Measurements from ENCODE around the gene NFATC3.
A peak's percentile ranks its signal among the peaks of the same experiment; 100 is the strongest.
"Not testable (repeated sequence)": the region's sequence is repeated elsewhere in the genome, so short reads cannot be mapped to it uniquely, and the experiment has no call there.

The NFATC3 gene

DNA sequence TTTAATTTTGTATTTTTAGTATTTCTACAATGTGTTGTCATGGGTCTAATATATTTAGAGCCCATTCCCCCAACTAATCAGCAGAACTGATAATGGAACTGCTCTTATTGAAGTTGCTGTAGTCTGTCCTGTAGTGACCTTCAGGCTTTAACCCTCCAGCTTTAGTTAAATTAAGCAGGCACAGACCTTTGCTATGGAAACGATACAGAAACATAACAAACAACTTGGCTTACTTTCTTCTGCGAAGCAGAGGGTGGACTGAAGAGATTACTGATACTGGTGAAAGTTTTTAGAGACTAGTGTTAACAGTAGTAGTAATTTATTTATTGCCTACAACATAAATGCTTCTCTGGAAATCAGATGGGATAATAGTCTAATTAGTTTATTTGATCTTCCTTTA, 61.4 kb downstream of the NFATC3 start:
- H3K4me3 Mint-ChIP-seq: no peak overlapping the region
- H3K4me1 Mint-ChIP-seq (ENCODE audit: low read depth): peaks cover 60% of the 10 kb centered on the region
- no peaks in the 10 kb centered on the region for H3K27me3 Mint-ChIP-seq
- no peaks in the 10 kb centered on the region for H3K9me3 Mint-ChIP-seq (ENCODE audit: low read depth)
- peaks cover 9% of the 10 kb centered on the region for H3K36me3 Mint-ChIP-seq
- peak overlapping the region; percentile 5 for H3K27ac Mint-ChIP-seq

- no peaks in the 10 kb centered on the region for H3K9me3 Mint-ChIP-seq (ENCODE audit: low read depth)
- peaks cover 5% of the 10 kb centered on the region for H3K36me3 Mint-ChIP-seq
- H3K4me3 Mint-ChIP-seq: no peak overlapping the region
- peaks cover 51% of the 10 kb centered on the region for H3K4me1 Mint-ChIP-seq (ENCODE audit: low read depth)
- H3K27me3 Mint-ChIP-seq: no peaks in the 10 kb centered on the region
- peak overlapping the region; percentile 50 for H3K27ac Mint-ChIP-seq
These were observed 62.3 kb downstream of the NFATC3 start for GRCh38 chr16:68147444-68147843.

- H3K27ac Mint-ChIP-seq: peak overlapping the region; percentile 41
- H3K36me3 Mint-ChIP-seq: peaks cover 5% of the 10 kb centered on the region
- peaks cover 52% of the 10 kb centered on the region for H3K4me1 Mint-ChIP-seq (ENCODE audit: low read depth)
- no peak overlapping the region for H3K4me3 Mint-ChIP-seq
- H3K27me3 Mint-ChIP-seq: no peaks in the 10 kb centered on the region
- H3K9me3 Mint-ChIP-seq (ENCODE audit: low read depth): no peaks in the 10 kb centered on the region
These were observed 64.4 kb downstream of the NFATC3 start for GRCh38 chr16:68149596-68149995.

GRCh38 chr16:68155425-68155824, 70.3 kb downstream of the NFATC3 start:
- Mint-ChIP-seq H3K36me3 (peaks cover 5% of the 10 kb centered on the region), H3K4me1 (ENCODE audit: low read depth) (peaks cover 21% of the 10 kb centered on the region), H3K9me3 (ENCODE audit: low read depth) (no peaks in the 10 kb centered on the region), H3K4me3 (no peak overlapping the region), H3K27me3 (no peaks in the 10 kb centered on the region), H3K27ac (peak overlapping the region; percentile 22)

DNA sequence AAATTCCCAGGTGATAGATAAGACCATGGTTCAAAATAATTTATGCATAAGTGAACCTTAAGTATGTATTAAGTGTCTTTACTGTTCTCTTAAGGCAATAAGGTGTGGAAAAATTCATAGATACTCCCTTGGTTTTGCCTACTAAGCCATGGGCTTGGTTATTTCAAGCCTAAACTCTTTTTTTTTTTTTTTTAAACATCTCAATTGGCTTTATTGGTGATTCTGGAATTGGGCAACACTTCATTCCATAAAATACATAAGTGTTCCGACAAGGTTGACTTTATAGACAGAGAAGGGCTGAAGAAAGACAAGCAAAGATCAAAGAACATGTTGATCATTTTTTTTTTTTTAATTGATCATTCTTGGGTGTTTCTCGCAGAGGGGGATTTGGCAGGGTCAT, 77.2 kb downstream of the NFATC3 start:
- no peak overlapping the region for H3K4me3 Mint-ChIP-seq

GRCh38 chr16:68163275-68163674, 78.1 kb downstream of the NFATC3 start:
- not testable (repeated sequence) for H3K9me3 Mint-ChIP-seq (ENCODE audit: low read depth); H3K4me3 Mint-ChIP-seq; H3K27ac Mint-ChIP-seq; H3K4me1 Mint-ChIP-seq (ENCODE audit: low read depth); H3K27me3 Mint-ChIP-seq
- H3K36me3 Mint-ChIP-seq: peaks cover 14% of the 10 kb centered on the region

More for the DNA sequence above, 77.2 kb downstream of the NFATC3 start:
- no peak overlapping the region for H3K27ac Mint-ChIP-seq
- H3K4me1 Mint-ChIP-seq (ENCODE audit: low read depth): peaks cover 3% of the 10 kb centered on the region
- H3K9me3 Mint-ChIP-seq (ENCODE audit: low read depth): no peaks in the 10 kb centered on the region
- peaks cover 14% of the 10 kb centered on the region for H3K36me3 Mint-ChIP-seq
- no peaks in the 10 kb centered on the region for H3K27me3 Mint-ChIP-seq

DNA sequence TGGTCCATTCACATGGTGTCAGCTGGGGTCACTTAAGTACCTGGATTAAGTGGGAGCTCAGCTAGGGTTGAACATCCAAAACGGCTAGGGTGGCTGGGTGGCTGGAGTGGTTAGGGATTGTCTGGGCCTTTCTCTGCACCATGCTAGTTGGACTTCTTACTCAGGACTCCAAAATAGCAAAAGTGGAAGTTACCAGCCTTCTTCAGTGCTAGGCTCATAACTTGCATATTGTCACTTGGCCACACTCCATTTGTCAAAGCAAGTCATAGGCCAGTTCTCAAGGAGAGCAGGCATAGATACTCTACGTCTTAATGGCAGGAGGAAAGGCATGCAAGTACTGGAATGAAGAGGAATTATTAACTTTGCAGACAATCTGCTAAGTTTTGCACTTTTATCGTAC, 81.1 kb downstream of the NFATC3 start:
- peaks cover 3% of the 10 kb centered on the region for H3K4me1 Mint-ChIP-seq (ENCODE audit: low read depth)
- no peak overlapping the region for H3K4me3 Mint-ChIP-seq
- no peaks in the 10 kb centered on the region for H3K9me3 Mint-ChIP-seq (ENCODE audit: low read depth)
- H3K36me3 Mint-ChIP-seq: peaks cover 10% of the 10 kb centered on the region
- H3K27me3 Mint-ChIP-seq: no peaks in the 10 kb centered on the region
- no peak overlapping the region for H3K27ac Mint-ChIP-seq

GRCh38 chr16:68179196-68179795, 94.1 kb downstream of the NFATC3 start:
- Mint-ChIP-seq H3K9me3 (ENCODE audit: low read depth) (no peaks in the 10 kb centered on the region), H3K4me3 (no peak overlapping the region), H3K4me1 (ENCODE audit: low read depth) (peaks cover 12% of the 10 kb centered on the region), H3K27ac (peak overlapping the region; percentile 58), H3K27me3 (no peaks in the 10 kb centered on the region), H3K36me3 (peaks cover 14% of the 10 kb centered on the region)

DNA sequence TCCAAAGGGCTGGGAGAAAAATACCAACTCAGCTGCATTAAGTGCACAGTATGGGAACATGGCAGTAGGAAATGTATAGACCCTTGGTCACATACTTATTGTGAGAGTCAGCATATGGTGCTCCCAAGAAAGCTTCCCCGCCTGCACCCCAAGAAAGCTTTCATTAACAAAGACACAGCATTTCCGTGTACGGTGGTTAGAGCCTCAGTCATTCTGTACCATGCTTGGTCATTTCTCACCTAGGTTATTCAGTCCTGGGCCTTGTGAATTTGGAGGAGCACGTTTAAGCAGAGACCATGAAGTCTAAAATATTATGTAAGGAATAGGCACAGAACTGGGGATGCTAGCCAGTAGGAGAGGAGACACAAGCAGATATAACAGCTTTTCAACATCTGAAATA, 94.7 kb downstream of the NFATC3 start:
- no peaks in the 10 kb centered on the region for H3K9me3 Mint-ChIP-seq (ENCODE audit: low read depth)
- H3K4me1 Mint-ChIP-seq (ENCODE audit: low read depth): peaks cover 12% of the 10 kb centered on the region
- peaks cover 14% of the 10 kb centered on the region for H3K36me3 Mint-ChIP-seq
- H3K27ac Mint-ChIP-seq: no peak overlapping the region
- H3K27me3 Mint-ChIP-seq: no peaks in the 10 kb centered on the region
- H3K4me3 Mint-ChIP-seq: no peak overlapping the region

- Mint-ChIP-seq H3K9me3 (ENCODE audit: low read depth) (no peaks in the 10 kb centered on the region), H3K36me3 (peaks cover 19% of the 10 kb centered on the region), H3K27ac (peak overlapping the region; percentile 50), H3K4me1 (ENCODE audit: low read depth) (peaks cover 1% of the 10 kb centered on the region), H3K27me3 (no peaks in the 10 kb centered on the region), H3K4me3 (no peak overlapping the region)
These were observed 97.9 kb downstream of the NFATC3 start for GRCh38 chr16:68183046-68183445.

DNA sequence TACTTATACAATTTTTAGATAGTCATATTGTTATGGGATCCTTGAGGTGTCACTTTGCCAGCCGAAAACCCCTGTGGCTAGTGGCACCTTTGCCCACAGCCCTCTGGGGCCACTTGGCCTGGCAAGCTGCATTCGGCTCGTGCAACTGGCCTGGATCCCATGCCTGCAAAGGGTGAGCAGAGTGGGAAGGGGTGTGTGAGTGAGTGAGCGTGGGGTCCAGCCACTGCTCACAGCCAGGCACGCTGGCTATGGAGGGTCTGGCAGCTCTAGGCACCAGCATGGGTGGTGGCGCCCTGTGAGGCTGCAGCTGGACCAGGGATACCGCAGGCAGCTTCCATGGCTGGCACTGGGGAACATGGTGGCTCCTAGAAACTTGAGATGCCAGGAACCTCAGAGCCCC, 101.7 kb downstream of the NFATC3 start:
- Mint-ChIP-seq H3K4me3 (no peak overlapping the region), H3K27ac (no peak overlapping the region), H3K9me3 (ENCODE audit: low read depth) (no peaks in the 10 kb centered on the region), H3K36me3 (peaks cover 21% of the 10 kb centered on the region), H3K27me3 (no peaks in the 10 kb centered on the region), H3K4me1 (ENCODE audit: low read depth) (peaks cover 7% of the 10 kb centered on the region)

DNA sequence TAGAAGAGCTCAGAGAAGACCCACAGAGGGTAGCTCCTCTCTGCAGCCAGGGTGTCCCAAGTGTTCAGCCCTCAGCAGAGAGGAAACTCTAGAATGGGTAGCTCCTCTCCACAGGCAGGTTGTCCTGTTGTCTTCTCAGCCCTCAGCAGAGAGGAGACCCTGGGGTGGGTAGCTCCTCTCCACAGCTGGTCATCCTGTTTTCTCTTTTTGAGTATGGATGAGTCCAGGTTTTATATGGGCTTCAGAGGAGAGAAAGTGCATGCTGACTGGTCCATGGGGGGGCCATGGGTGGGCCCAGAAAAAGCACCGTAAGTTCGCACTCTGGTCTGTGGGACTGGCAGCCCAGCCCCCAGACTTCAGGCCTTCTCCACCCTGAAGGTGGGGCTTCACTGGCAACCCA, 102.3 kb downstream of the NFATC3 start:
- Mint-ChIP-seq H3K27me3 (no peaks in the 10 kb centered on the region), H3K4me1 (ENCODE audit: low read depth) (peaks cover 7% of the 10 kb centered on the region), H3K27ac (no peak overlapping the region), H3K9me3 (ENCODE audit: low read depth) (no peaks in the 10 kb centered on the region), H3K36me3 (peaks cover 19% of the 10 kb centered on the region), H3K4me3 (no peak overlapping the region)

GRCh38 chr16:68188170-68188569, 103.0 kb downstream of the NFATC3 start:
- Mint-ChIP-seq H3K4me1 (ENCODE audit: low read depth) (peaks cover 10% of the 10 kb centered on the region), H3K9me3 (ENCODE audit: low read depth) (no peaks in the 10 kb centered on the region), H3K36me3 (peaks cover 19% of the 10 kb centered on the region), H3K27me3 (no peaks in the 10 kb centered on the region), H3K4me3 (no peak overlapping the region), H3K27ac (no peak overlapping the region)

GRCh38 chr16:68190081-68190480, 104.9 kb downstream of the NFATC3 start:
- Mint-ChIP-seq H3K4me1 (ENCODE audit: low read depth) (peaks cover 18% of the 10 kb centered on the region), H3K27me3 (no peaks in the 10 kb centered on the region), H3K9me3 (ENCODE audit: low read depth) (no peaks in the 10 kb centered on the region), H3K4me3 (no peak overlapping the region), H3K36me3 (peaks cover 17% of the 10 kb centered on the region), H3K27ac (no peak overlapping the region)

DNA sequence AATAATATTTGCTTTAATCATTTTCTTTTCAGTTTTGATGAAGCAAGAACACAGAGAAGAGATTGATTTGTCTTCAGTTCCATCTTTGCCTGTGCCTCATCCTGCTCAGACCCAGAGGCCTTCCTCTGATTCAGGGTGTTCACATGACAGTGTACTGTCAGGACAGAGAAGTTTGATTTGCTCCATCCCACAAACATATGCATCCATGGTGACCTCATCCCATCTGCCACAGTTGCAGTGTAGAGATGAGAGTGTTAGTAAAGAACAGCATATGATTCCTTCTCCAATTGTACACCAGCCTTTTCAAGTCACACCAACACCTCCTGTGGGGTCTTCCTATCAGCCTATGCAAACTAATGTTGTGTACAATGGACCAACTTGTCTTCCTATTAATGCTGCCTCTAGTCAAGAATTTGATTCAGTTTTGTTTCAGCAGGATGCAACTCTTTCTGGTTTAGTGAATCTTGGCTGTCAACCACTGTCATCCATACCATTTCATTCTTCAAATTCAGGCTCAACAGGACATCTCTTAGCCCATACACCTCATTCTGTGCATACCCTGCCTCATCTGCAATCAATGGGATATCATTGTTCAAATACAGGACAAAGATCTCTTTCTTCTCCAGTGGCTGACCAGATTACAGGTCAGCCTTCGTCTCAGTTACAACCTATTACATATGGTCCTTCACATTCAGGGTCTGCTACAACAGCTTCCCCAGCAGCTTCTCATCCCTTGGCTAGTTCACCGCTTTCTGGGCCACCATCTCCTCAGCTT, 105.8 kb downstream of the NFATC3 start:
- H3K27me3 Mint-ChIP-seq: no peaks in the 10 kb centered on the region
- peaks cover 13% of the 10 kb centered on the region for H3K36me3 Mint-ChIP-seq
- no peaks in the 10 kb centered on the region for H3K9me3 Mint-ChIP-seq (ENCODE audit: low read depth)
- H3K4me3 Mint-ChIP-seq: no peak overlapping the region
- H3K4me1 Mint-ChIP-seq (ENCODE audit: low read depth): peaks cover 18% of the 10 kb centered on the region
- peak overlapping the region; percentile 59 for H3K27ac Mint-ChIP-seq

DNA sequence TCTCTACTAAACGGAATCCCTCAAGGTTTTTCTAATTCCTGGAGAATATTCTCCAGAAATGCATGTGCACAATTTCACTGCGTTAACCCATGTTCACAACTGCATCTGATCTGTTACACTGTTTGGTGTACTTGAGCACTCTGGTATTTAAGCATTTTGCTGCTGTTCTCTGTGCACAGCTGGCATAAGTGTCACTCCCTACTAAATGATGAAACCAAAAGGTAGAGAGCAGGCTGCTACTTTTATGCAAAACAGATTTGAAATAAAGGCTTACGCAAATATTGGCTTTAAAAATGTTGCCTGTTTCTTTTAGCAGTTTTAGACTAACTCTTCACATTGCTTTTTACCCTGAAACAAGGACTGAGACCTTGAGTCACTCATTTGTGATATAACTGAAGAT, 109.1 kb downstream of the NFATC3 start:
- no peaks in the 10 kb centered on the region for H3K27me3 Mint-ChIP-seq
- H3K9me3 Mint-ChIP-seq (ENCODE audit: low read depth): no peaks in the 10 kb centered on the region
- peaks cover 16% of the 10 kb centered on the region for H3K4me1 Mint-ChIP-seq (ENCODE audit: low read depth)
- H3K27ac Mint-ChIP-seq: no peak overlapping the region
- H3K4me3 Mint-ChIP-seq: no peak overlapping the region
- H3K36me3 Mint-ChIP-seq: peaks cover 11% of the 10 kb centered on the region
